ENCODE results near the gene PIGH. TPM values are rescaled to one million over a fixed set of nuclear protein-coding genes. Genes with fewer than 3 reads are reported as not detected.

PIGH gene
- polyA plus RNA-seq, 2 of the 4 experiments (the other 2 are of a cell fraction), result 21.1 to 37.2 TPM

- H3K4me1 ChIP-seq, result no peaks in the 10 kb centered on the region
- no peak overlapping the region for H3K27ac ChIP-seq
- H3K9me3 ChIP-seq, result no peaks in the 10 kb centered on the region
- no peak for ATAC-seq
- ChIA-PET POLR2A (no interaction called here), CTCF (interaction anchor here (0.7 to 31.9 kb wide), 9 partner anchors 9 to 156 kb away, joined by 3 to 517 read pairs (median 42); partner anchors contain the start of genes PIGH, RDH12 and VTI1B)
- TF ChIP-seq CBX2 (IDR thresholded peaks at IDR 0.05; ENCODE audit: borderline replicate concordance, low read depth) (no peak), MYC (IDR thresholded peaks at IDR 0.05; ENCODE audit: borderline replicate concordance, low read length) (no peak), EP300 (IDR thresholded peaks at IDR 0.05) (no peak), FOXS1 (CRISPR knock-in tag; IDR thresholded peaks at IDR 0.05) (no peak), RFX5 (IDR thresholded peaks at IDR 0.05) (no peak), KDM1A (IDR thresholded peaks at IDR 0.05; ENCODE audit: low read depth) (no peak), TFCP2L1 (CRISPR knock-in tag; IDR thresholded peaks at IDR 0.05) (no peak), ZC3H11A (IDR thresholded peaks at IDR 0.05) (no peak), SREBF2 (IDR thresholded peaks at IDR 0.05) (no peak), CEBPB (IDR thresholded peaks at IDR 0.05) (no peak), NR3C1 (IDR thresholded peaks at IDR 0.05) (no peak), RARB (CRISPR knock-in tag; IDR thresholded peaks at IDR 0.05) (no peak), ZNF302 (CRISPR knock-in tag; IDR thresholded peaks at IDR 0.05) (no peak), CHD4 (IDR thresholded peaks at IDR 0.05; ENCODE audit: borderline replicate concordance) (no peak), TP53 (CRISPR knock-in tag; IDR thresholded peaks at IDR 0.05) (no peak), SMC3 (IDR thresholded peaks at IDR 0.05) (no peak), ZSCAN20 (CRISPR knock-in tag; IDR thresholded peaks at IDR 0.05) (no peak)
- TF ChIP-seq, protein P1, sequence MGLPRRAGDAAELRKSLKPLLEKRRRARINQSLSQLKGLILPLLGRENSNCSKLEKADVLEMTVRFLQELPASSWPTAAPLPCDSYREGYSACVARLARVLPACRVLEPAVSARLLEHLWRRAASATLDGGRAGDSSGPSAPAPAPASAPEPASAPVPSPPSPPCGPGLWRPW (IDR thresholded peaks at IDR 0.05), result no peak
- TF ChIP-seq, protein P2, sequence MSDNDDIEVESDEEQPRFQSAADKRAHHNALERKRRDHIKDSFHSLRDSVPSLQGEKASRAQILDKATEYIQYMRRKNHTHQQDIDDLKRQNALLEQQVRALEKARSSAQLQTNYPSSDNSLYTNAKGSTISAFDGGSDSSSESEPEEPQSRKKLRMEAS (IDR thresholded peaks at IDR 0.05), result no peak
- H3K4me3 ChIP-seq, result no peak overlapping the region
- 86% methylated on average over 7 of the region's 7 CpGs for WGBS (ENCODE audit: missing lambda C conversion rate)
- H3K4me2 ChIP-seq, result no peak overlapping the region
- no peak for DNase-seq (ENCODE audit: low read depth in 1 of 2, low spot score in 1 of 2)
- FAIRE-seq, result no peak
Measured at GRCh38 chr14:67579636-67580035, 20.4 kb downstream of the PIGH start.

GRCh38 chr14:67579040-67579439 lies 21.0 kb downstream of the PIGH start:
- DNase-seq (ENCODE audit: low read depth in 1 of 2, low spot score in 1 of 2), result no peak

More at GRCh38 chr14:67579040-67579439, 21.0 kb downstream of the PIGH start:
- TF ChIP-seq EHMT2 (IDR thresholded peaks at IDR 0.05; ENCODE audit: low read depth) (no peak), HEYL (CRISPR knock-in tag; IDR thresholded peaks at IDR 0.05) (no peak), CBX2 (IDR thresholded peaks at IDR 0.05; ENCODE audit: borderline replicate concordance, low read depth) (no peak), HOXB5 (CRISPR knock-in tag; IDR thresholded peaks at IDR 0.05) (no peak), RARB (CRISPR knock-in tag; IDR thresholded peaks at IDR 0.05) (no peak), JUN (IDR thresholded peaks at IDR 0.05) (no peak), KDM1A (IDR thresholded peaks at IDR 0.05; ENCODE audit: low read depth) (no peak), HOXB13 (CRISPR knock-in tag; IDR thresholded peaks at IDR 0.05; ENCODE audit: low read depth) (no peak), RAD21 (conservative IDR thresholded peaks at IDR 0.05 in 1 of 2, IDR thresholded peaks at IDR 0.05 in 1 of 2) (no peak), ZFP36 (IDR thresholded peaks at IDR 0.05; ENCODE audit: borderline replicate concordance, partially characterized antibody) (no peak), EHF (CRISPR knock-in tag; IDR thresholded peaks at IDR 0.05) (no peak)
- TF ChIP-seq, protein P3, sequence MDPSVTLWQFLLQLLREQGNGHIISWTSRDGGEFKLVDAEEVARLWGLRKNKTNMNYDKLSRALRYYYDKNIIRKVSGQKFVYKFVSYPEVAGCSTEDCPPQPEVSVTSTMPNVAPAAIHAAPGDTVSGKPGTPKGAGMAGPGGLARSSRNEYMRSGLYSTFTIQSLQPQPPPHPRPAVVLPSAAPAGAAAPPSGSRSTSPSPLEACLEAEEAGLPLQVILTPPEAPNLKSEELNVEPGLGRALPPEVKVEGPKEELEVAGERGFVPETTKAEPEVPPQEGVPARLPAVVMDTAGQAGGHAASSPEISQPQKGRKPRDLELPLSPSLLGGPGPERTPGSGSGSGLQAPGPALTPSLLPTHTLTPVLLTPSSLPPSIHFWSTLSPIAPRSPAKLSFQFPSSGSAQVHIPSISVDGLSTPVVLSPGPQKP (IDR thresholded peaks at IDR 0.05; ENCODE audit: low read depth, low read length), result no peak
- TF ChIP-seq, protein P4, sequence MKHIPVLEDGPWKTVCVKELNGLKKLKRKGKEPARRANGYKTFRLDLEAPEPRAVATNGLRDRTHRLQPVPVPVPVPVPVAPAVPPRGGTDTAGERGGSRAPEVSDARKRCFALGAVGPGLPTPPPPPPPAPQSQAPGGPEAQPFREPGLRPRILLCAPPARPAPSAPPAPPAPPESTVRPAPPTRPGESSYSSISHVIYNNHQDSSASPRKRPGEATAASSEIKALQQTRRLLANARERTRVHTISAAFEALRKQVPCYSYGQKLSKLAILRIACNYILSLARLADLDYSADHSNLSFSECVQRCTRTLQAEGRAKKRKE (CRISPR knock-in tag; IDR thresholded peaks at IDR 0.05; ENCODE audit: low read depth), result no peak
- Histone ChIP-seq H3K9me3 (no peaks in the 10 kb centered on the region), H3K4me1 (no peaks in the 10 kb centered on the region), H3K4me3 (no peak overlapping the region), H3K4me2 (no peak overlapping the region), H3K27ac (no peak overlapping the region)
- POLR2A ChIA-PET, result no interaction called here
- CTCF ChIA-PET, result interaction anchor here (0.5 to 31.9 kb wide), 12 partner anchors 8 to 257 kb away, joined by 3 to 517 read pairs (median 7); partner anchors contain the start of genes ARG2, RDH12 and VTI1B
- ATAC-seq, result no peak
- WGBS (ENCODE audit: missing lambda C conversion rate), result 77% methylated on average over 15 of the region's 15 CpGs
- FAIRE-seq, result no peak
